ENCODE results near the gene SGIP1. TPM values are rescaled to one million over a fixed set of nuclear protein-coding genes. Genes with fewer than 3 reads are reported as not detected.

SGIP1 gene
- total and polyA plus RNA-seq, 2 of the 8 experiments (the other 6 are each of a cell fraction or from before 2014, with no cell fraction given) = 1.4 to 2.1 TPM

DNA sequence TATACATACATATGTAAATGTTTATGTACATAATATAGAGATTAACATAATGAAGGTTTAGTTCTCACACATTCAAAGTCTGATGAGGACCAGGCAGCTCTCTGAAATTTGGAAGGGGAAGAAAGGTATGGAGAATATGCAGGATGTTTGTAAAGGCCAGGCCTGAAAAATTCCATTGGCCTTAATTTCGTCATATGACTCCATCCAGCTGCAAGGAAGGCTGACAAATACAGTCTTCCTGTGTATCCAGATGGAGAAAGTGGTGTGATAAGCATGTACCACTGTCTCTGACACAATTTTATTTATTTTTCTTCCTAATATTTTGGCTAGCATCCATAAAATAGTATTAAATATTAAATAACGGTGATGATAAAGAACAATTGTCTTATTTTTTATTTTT is 6.3 kb upstream of the SGIP1 start:
- H3K4me2 ChIP-seq (ENCODE audit: insufficient read depth in 1 of 2, low read depth in 2 of 2, low read length in 2 of 2) = no peak overlapping the region
- no peaks in the 10 kb centered on the region for H3K23me2 ChIP-seq (ENCODE audit: low read depth, low read length)
- POLR2A ChIA-PET (ENCODE audit: partially characterized antibody) = no interaction called here
- no peak overlapping the region for H3K4me3 ChIP-seq (ENCODE audit: extremely low read depth in 1 of 4, insufficient read depth in 2 of 4, low read depth in 3 of 4, low read length in 4 of 4)
- H3K4ac ChIP-seq (replicated peaks; ENCODE audit: insufficient read length, low read depth, low read length) = no peak overlapping the region
- CTCF ChIA-PET (ENCODE audit: partially characterized antibody) = no interaction called here
- H3K79me1 ChIP-seq (ENCODE audit: low read depth, low read length) = no peaks in the 10 kb centered on the region
- H3K18ac ChIP-seq (ENCODE audit: extremely low read depth, low read length) = no peak overlapping the region
- peaks cover 1 to 5% (median 2%) of the 10 kb centered on the region in 4 experiments; a peak in 6 of 7 replicates for H3K27me3 ChIP-seq (replicated peaks in 1 of 4; ENCODE audit: control insufficient read depth in 3 of 4, extremely low read depth in 1 of 4, insufficient read depth in 3 of 4, low read length in 3 of 4)
- no peaks in the 10 kb centered on the region for H3K36me3 ChIP-seq (ENCODE audit: control insufficient read depth in 2 of 4, insufficient read depth in 4 of 4, low read length in 3 of 4)
- H3K9ac ChIP-seq (replicated peaks in 1 of 4; ENCODE audit: extremely low read depth in 1 of 4, low read depth in 3 of 4, low read length in 3 of 4) = no peak overlapping the region
- H3K56ac ChIP-seq (replicated peaks; ENCODE audit: insufficient read length, low read depth, low read length) = no peak overlapping the region
- H3K23ac ChIP-seq (ENCODE audit: insufficient read length) = no peak overlapping the region
- no peaks in the 10 kb centered on the region for H4K20me1 ChIP-seq (replicated peaks in 1 of 2; ENCODE audit: control insufficient read depth in 1 of 2, insufficient read depth in 2 of 2, low read length in 2 of 2)
- no peak overlapping the region for H2BK12ac ChIP-seq (ENCODE audit: low read depth, low read length)
- 86% methylated on average over 2 of the region's 2 CpGs; no CpG with 5 or more reads in 1 of the 2 experiments for WGBS, 2 experiments (ENCODE audit: extremely low coverage in 1 of 2, insufficient coverage in 1 of 2, insufficient read length in 1 of 2, insufficient replicate concordance in 2 of 2, low coverage in 1 of 2, low lambda C conversion rate in 2 of 2, missing lambda C conversion rate in 1 of 2)
- H4K5ac ChIP-seq (ENCODE audit: insufficient read length, low read depth, low read length) = no peak overlapping the region
- DNase-seq (ENCODE audit: low read depth in 1 of 2, low spot score in 2 of 2) (no peak), FAIRE-seq (no peak)
- H2AFZ ChIP-seq (ENCODE audit: low read length) = no peak overlapping the region
- H3K14ac ChIP-seq (ENCODE audit: insufficient read length) = no peak overlapping the region
- no peak overlapping the region for H2BK15ac ChIP-seq (ENCODE audit: low read length)
- H3K79me2 ChIP-seq (ENCODE audit: control insufficient read depth in 1 of 2, insufficient read depth in 2 of 2, low read length in 2 of 2) = no peaks in the 10 kb centered on the region
- H4K8ac ChIP-seq (ENCODE audit: extremely low read depth, insufficient read depth, low read length) = no peak overlapping the region
- no peak overlapping the region for H2AK5ac ChIP-seq (ENCODE audit: low read depth, low read length)
- no peak overlapping the region for H4K91ac ChIP-seq (replicated peaks; ENCODE audit: insufficient read length, low read length)
- peaks cover 0 to 6% (median 3%) of the 10 kb centered on the region in 4 experiments; a peak in 6 of 7 replicates for H3K4me1 ChIP-seq (replicated peaks in 1 of 4; ENCODE audit: control insufficient read depth in 3 of 4, insufficient read depth in 4 of 4, low read length in 3 of 4)
- no peaks in the 10 kb centered on the region for H3K9me3 ChIP-seq (ENCODE audit: insufficient read depth in 2 of 2, low read depth in 1 of 2, low read length in 1 of 2)
- no peak overlapping the region for H2BK120ac ChIP-seq (replicated peaks; ENCODE audit: low read depth, low read length)
- no peak overlapping the region for H3K27ac ChIP-seq (ENCODE audit: low read depth, low read length)
- H2BK20ac ChIP-seq (ENCODE audit: low read length) = no peak overlapping the region
- no peak overlapping the region for H2BK5ac ChIP-seq (ENCODE audit: low read depth, low read length)
- TF ChIP-seq GTF2F1 (IDR thresholded peaks at IDR 0.05; ENCODE audit: borderline replicate concordance, low read depth, low read length) (no peak), RFX5 (IDR thresholded peaks at IDR 0.05; ENCODE audit: borderline replicate concordance, low read depth, low read length) (no peak), SP2 (IDR thresholded peaks at IDR 0.05; ENCODE audit: low read length) (no peak), GABPA (IDR thresholded peaks at IDR 0.05; ENCODE audit: borderline replicate concordance, insufficient read depth, low read length) (no peak), JUN (IDR thresholded peaks at IDR 0.05; ENCODE audit: low read depth, low read length) (no peak), PHF8 (conservative IDR thresholded peaks at IDR 0.05; ENCODE audit: low read depth, low read length) (no peak), FOSL1 (IDR thresholded peaks at IDR 0.05; ENCODE audit: insufficient read depth, low read depth, low read length) (no peak), TAF1 (IDR thresholded peaks at IDR 0.05; ENCODE audit: low read depth, low read length) (no peak), TCF12 (IDR thresholded peaks at IDR 0.05; ENCODE audit: low read depth, low read length) (no peak), YY1 (IDR thresholded peaks at IDR 0.05; ENCODE audit: low read depth, low read length) (no peak), ASH2L (IDR thresholded peaks at IDR 0.05; ENCODE audit: low read length) (no peak), SUZ12 (IDR thresholded peaks at IDR 0.05; ENCODE audit: low read length) (no peak), NANOG (IDR thresholded peaks at IDR 0.05; ENCODE audit: insufficient read depth, low read depth, low read length, poor library complexity, severe bottlenecking) (no peak), CHD2 (IDR thresholded peaks at IDR 0.05; ENCODE audit: low read length) (no peak)
- TF ChIP-seq, protein P1, sequence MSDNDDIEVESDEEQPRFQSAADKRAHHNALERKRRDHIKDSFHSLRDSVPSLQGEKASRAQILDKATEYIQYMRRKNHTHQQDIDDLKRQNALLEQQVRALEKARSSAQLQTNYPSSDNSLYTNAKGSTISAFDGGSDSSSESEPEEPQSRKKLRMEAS (IDR thresholded peaks at IDR 0.05) = no peak
